GM18873 (cell line): ENCODE data around the gene NDUFC2.
A peak's percentile ranks its signal among the peaks of the same experiment; 100 is the strongest.
"Not testable (repeated sequence)": the region's sequence is repeated elsewhere in the genome, so short reads cannot be mapped to it uniquely, and the experiment has no call there.

Experiments
- ATAC-seq: cut with Tn5 transposase; IDR thresholded peaks from one replicate; pipeline ENCODE4 v1.9.1; 2021; ENCODE audit warnings: mild to moderate bottlenecking, moderate library complexity, moderate number of reproducible peaks; ENCODE audit not compliant: unreplicated experiment, low FRiP score

NDUFC2 gene

DNA sequence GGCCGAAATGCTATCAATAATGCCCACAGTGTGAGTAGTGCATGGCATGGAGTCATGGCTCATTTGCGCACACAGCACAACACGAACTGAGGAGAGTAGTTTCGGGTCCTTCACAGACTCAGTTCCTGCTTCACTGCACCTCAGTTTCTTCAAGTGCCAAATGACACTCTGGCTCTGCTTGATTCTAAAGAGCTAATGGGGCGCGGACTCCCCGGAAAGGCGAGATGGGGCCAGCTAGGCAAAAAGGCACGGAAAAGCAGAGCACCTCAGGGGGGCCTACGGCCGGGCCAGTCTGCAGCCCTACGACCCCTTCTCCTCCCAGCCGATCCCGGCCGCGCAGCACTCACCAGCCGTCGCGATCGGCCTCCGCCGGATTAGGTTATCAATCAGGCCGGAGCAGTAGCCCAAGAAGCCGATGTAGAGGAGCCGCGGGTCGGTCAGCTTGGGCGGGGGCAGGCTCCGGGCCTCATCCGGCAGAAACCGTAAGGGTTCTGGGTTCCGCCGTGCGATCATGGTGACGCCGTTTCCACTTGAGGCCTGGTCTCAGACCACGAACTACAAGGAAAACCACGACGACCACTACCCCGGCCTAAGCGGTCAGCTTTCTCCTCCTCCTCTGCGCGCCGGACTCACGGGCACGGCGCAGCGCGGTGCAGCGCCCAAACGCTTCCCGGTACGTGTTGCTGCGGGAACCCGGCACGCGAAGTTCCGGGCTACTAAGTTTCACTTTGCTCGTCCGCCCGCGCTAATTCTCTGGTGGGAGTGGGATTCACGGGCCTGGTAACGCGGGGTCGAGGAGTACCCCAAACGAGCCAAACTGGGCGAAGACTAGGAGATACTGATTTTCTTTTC lies at the start of gene NDUFC2:
Gene NDUFC2 (minus strand): TSS at position 631 of the 852 bp plus-strand sequence. CDS start 118 bp downstream, at position 513.
- ATAC-seq, result peak; percentile 61

DNA sequence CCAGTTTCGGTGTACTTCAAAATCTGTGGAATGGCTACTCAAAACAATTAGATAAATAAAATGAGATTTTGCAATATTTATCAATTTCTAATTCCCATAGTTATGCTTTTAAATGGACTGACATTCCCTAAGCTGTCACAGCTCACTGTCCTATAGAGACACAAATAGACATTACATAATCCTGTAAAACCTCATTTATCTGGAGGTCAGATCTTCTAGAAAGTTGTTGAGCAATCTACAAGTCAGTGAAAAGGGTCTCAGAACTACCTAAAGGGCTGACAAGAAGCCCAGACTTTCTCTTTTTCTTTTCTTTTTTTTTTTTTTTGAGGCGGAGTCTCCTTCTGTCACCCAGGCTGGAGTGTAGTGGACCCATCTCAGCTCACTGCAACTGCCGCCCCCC lies 47.7 kb upstream of the NDUFC2 start:
- no peak for ATAC-seq

DNA sequence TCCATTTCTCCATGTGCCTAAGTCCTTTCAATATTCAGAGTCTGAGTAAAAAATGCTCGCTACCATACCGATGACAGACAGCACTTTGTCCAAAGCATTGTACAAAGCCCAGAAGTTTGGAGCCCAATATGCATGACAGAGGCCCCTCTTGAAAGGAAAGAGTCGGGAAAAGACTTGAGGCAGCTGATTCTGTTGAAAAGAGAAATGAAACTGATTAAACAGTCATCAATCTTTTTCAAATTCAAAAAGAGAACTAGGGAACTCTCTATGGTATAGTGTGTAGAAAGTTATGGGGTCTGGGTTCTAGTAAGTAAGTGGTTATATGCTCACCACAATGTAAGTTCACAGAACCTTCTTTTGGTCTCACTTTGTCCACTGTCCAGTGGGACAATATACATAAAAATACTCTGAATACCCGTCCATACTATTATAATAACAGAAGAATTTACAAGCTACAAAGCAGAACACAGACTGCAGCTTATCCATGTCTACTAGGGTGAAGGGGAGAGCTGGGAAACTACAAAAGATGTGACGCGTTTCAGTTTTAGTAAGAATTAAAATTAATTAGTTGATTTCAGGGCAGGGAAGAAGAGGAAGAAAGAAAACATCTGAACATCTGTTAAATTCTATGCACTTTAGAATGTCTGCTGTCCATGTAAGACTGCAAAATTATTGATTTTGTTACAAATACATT lies 33.1 kb upstream of the NDUFC2 start:
- no peak for ATAC-seq

DNA sequence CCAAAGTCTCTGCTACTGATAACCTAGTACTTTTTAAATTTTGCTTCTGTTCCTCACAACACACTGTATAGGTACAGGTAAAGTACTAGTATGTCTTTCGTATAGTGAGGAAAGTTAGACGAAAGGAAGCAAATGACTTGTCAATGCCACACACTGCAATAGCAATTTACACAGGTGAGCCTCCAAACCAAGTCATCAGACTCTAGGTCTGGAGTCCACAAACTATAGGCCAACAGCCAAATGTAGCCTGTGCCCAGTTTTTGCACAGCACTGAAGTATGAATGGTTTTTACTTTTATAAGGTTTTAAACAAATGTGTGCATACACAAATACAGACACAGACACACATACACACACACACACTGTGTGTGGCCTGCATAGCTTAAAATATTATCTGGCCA lies 31.6 kb upstream of the NDUFC2 start:
- ATAC-seq, result no peak

DNA sequence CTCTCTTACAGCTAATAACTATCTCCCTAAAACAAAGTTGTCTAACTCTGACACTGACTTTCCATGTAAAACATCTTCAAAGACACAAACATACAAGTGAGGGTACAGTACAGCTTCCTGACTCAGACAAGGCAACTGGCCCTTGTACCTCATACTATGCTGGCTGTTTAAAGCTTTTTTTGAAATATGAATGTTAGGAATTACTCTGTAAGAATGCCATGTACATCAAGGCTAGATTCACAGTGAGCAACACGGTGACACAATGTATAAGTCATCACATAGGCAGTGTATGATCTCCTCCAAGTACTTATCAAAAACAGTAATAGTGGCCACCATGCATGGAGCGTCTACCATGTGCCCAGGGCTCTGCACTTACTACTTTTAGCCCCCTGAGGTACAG lies 31.2 kb upstream of the NDUFC2 start:
- no peak for ATAC-seq

DNA sequence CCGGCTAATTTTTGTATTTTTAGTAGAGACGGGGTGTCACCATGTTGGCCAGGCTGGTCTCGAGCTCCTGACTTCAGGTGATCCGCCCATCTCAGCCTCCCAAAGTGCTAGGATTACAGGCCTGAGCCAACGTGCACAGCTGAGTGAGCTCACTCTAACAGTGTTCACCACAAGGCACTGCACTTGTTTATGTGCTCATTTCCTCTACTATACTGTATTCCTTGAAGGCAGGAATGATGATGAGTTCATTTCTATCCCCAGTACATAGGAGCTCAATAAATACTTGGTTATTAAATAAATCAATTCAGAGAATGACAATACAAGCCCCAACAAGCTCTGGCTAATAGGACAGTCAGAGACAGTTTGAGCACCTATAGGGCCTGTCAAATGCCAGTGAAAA lies 30.7 kb upstream of the NDUFC2 start:
- no peak for ATAC-seq

DNA sequence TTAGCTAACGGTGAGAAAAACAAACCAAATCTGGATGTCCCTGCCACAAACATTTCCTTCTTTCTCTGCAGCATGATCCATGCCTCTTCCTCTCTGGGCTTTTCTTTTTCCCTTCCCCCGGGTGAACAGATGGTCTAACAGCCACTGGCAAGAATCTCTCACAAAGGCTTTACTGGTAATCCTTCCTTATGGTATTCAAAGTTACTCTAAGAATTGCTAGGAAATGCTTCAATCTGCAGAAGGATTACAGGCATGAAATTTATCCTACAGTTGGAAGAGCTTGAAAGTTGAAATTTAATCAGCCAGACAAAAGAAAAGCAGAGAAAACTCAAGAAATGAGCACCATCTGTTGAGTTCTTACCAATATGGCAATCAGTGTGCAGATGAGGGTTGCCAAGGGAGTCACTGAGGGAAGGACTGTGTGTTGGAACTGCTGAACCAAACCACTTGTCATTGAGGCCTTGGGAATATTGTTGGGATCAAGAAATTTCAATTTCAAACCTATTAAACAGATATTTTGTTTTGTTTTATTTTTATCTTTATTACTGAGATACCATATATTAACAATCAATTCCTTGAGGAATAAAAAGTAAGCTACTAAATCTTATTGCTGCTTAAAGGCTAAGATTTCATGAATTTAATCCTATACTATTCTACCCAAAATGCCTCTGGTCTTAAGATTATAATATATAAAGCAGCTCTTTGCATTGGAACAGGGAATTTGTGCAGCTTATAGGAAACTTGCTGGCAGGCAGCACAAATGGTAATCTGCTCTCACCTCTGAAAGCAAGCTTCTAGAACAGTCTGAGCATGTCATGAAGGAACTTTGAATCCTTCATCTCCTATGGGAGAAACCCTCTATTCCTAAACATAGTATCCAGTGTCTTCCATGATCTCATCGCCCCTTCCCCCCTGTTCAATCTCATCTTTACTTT lies 29.7 kb upstream of the NDUFC2 start:
- no peak for ATAC-seq

DNA sequence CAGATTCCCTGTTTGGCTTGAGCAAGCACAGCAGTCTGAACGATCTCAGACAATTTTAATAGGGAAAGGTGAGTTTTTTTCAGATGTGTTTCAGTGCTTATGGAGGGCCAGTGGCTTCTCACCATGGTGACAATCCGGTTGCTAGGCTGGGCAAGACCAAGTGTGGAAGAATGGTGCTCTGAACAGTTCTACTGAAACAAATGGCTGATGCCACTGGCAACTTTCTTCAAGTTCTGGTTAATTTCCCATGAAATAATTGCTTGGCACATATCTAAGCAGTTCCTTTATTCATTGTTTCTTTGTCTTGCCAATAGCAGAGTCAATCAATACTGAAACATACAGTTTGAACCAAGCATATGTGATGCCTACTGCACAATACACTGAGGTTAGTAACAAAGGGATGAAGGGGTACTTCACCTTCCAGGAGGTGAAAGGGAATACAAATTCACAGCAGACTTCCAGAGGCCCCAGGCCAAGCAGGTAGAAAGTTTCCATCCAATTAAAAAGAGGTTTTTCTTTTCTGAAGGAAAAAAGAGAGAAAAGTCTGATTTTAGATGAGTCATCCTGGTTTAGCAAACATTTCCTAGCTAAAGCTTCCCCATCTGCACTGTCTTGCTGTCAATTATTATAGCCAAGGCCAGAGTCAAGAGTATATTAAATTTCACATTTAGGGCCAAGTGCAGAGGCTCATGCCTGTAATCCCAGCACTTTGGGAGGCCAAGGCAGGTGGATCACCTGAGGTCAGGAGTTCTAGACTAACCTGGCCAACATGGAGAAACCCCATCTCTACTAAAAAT lies 21.2 kb upstream of the NDUFC2 start:
- ATAC-seq, result no peak

DNA sequence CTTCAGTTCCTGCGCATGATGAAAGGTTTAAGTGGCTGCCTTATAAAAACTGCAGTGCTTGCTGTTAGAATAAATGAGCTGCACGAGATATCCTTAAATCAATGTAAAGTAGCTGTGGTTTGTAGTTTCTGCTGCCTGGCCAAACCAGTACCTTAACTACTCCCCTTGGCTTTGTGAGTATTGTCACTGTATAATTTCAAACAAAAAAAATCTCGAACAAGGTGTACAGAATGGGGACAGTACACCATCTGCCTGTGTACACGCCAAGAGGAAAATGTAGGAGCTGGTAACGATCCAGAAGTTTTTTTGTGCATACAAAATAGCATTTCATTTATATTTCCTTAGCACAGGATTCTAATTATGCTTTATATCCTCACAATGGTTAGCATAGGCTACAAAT lies 20.6 kb upstream of the NDUFC2 start:
- ATAC-seq, result no peak

DNA sequence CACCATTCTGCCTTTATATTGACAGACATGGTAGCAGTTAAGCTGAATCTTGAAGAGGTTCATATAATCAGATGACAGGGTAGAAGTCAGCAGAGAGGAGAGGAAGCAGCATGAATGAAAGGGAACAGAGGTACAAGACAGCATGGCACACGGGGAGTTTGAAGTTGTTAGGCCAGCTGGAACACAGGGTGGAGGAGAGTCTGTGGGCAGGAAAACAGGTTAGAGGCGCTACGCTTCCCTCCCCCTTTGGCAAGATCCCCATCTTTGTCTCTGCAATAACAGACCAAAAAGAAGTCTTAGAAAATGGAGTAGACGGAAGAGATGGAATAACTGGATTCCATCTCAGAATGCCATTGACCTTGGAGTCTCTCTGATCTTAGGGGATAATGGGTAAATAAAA lies 20.0 kb upstream of the NDUFC2 start:
- ATAC-seq, result no peak

DNA sequence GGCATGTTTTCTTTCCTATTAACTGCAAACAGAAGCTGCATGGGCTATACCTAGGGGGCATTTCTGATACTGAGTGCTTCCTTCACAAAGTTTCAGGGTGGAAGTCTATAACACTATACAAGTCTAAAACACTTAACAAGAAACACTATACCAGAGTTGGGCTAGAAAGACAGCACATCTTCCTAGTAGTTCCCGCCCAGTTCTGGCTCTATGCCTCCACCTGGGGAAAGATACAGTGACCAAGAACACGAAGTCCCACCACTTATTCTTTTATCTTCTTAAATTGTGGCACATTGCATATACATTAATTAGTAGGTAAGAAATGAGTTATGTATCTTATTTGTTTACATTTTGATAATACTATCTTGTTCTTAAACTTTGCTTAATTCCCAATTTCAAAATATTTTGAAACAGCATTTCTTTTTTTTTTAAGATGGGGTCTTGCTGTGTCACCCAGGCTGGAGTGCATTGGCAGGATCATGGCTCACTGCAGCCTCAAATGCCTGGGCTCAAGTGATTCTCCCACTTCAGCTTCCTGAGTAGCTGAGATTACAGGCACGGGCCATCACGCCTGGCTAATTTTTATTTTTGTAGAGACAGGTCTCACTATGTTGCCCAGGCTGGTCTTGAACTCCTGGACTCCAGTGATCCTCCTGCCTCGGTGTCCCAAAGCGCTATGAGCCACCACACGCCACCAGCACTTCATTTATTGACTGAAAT lies 18.2 kb upstream of the NDUFC2 start:
- ATAC-seq, result no peak

DNA sequence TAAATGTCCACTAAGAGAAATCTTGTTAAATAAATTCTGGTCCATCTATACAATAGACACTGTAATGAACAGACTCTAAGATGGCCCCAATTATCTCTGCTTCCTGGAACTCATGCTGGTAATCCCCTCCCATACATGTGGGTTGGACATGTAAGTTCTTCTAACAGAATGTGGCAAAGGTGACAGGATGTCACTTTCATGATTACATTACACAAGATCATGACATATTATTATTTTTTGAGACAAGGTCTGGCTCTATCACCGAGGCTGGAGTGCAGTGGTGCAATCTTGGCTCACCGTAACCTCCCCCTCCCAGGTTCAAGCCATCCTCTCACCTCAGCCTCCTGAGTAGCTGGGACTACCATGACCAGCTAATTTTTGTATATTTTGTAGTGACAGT lies 14.6 kb upstream of the NDUFC2 start:
- ATAC-seq, result no peak

DNA sequence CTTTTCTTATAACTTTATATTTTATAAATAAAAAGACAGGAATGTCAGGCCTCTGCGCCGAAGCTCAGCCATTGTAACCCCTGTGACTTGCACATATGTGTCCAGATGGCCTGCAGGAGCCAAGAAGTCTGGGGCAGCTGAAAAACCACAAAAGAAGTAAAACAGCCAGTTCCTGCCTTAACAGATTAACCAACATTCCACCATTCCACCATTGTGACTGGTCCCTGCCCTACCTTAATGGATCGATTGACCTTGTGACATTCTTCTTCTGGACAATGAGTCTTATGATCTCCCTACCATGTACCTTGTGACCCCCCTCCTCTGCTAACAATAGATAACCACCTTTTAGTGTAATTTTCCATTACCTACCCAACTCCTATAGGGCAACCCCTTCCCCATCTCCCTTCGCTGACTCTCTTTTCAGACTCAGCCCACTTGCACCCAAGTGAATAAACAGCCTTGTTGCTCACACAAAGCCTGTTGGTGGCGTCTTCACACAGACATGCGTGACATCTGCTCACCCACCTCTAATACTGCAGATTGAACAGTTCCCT lies 6.9 kb upstream of the NDUFC2 start:
- ATAC-seq, result not testable (repeated sequence)

DNA sequence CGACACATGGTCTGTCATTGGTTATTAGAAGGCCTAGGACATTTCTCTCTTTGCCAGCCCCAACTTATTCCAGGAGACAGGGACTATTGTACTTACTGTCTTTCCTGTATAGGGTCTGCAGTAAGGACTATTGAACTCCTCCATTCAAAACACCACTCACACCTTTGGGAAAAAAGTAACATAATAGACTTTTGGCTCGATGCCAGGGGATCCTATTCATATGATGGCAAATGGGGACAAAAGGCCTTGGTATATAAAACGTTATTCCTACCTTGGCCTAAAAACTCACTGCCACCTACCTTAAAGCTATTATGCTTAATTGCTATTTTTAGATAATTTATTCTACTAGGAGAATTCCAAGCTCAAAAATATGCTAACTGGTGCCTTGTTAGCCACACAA lies 6.3 kb upstream of the NDUFC2 start:
- no peak for ATAC-seq

DNA sequence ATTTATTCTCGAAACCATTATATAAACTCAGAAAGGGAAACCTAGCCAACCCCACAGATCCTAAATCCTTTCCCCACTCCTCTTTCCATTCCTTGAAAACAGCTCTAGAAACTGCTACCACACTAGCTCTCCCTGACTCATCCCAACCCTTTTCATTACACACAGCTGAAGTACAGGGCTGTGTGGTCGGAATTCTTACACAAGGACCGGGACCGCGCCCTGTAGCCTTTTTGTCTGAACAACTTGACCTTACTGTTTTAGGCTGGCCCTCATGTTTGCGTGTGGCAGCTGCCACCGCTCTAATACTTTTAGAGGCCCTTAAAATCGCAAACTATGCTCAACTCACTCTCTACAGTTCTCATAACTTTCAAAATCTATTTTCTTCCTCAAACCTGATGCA lies 4.8 kb upstream of the NDUFC2 start:
- not testable (repeated sequence) for ATAC-seq

DNA sequence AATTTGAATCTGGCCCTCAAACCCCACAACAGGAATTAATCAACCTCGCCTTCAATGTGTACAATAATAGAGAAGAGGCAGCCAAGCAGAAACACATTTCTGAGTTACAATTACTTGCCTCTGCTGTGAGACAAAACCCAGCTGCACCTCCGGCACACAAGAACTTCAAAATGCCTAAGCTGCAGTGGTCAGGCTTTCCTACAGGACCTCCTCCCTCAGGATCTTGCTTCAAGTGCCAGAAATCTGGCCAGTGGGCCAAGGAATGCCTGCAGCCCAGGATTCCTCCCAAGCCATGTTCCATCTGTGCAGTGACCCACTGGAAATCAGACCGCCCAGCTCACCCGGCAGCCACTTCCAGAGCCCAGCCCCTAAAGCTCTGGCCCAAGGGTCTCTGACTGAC lies 3.4 kb upstream of the NDUFC2 start:
- ATAC-seq, result no peak

DNA sequence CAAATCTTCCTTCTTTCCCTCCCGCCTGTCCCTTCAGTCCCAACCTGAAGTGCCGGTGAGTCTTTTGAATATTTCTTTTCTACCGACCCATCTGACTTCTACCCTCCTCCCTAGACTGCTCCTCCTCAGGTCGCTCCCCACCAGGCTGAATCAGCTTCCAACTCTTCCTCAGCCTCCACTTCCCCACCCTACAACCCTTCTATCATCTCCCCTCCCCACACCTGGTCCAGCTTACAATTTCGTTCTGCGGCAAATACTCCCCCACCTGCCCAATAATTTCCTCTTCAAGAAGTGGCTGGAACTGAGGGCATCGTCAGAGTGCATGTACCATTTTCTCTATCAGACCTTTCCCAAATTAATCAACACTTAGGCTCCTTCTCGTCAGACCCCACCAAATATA lies 2.5 kb upstream of the NDUFC2 start:
- ATAC-seq, result no peak

DNA sequence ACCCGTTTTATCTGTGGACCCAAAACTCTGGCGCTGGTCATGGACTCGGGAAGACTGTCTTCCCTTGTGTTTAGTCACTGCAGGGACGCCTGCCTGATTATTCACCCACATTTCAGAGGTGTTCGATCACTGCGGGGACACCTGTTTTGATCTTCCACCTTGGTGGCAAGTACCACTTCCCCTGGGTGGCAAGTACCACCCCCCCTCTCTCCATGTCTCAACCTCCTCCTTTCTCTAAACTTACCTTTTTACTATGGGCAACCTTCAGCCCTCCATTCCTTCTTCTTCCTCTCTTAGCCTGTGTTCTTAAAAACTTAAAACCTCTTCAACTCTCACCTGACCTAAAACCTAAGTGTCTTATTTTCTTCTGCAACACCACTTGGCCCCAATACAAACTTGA lies 1.9 kb upstream of the NDUFC2 start:
- ATAC-seq, result no peak

DNA sequence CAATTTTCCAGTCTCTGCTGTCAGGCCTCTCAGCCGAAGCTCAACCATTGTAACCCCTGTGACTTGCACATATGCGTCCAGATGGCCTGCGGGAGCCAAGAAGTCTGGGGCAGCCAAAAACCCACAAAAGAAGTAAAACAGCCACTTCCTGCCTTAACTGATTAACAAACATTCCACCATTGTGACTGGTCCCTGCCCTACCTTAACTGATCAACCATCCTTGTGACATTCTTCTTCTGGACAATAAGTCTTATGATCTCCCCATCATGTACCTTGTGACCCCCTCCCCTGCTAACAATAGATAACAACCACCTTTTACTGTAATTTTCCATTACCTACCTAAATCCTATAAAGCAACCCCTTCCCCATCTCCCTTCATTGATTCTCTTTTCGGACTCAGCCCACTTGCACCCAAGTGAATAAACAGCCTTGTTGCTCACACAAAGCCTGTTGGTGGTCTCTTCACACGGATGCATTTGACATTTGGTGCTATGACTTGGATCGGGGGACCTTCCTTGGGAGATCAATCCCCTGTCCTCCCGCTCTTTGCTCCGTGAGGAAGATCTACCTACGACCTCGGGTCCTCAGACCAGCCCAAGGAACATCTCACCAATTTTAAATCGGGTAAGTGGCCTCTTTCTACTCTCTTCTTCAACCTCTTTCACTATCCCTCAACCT lies 1.3 kb upstream of the NDUFC2 start:
- no peak for ATAC-seq
